Right atrium auricular region (tissue), 2 donors: ENCODE results near the gene RNF31. TPM values are rescaled to one million over a fixed set of nuclear protein-coding genes. Genes with fewer than 3 reads are reported as not detected.

Experiments used
- DNase-seq: peaks from one replicate; pipeline ENCODE4 v3.0.0-alpha.2; 2019; ENCODE audit warnings: low spot score
- H3K27ac ChIP-seq, 2 donors: fragments of 200-600 bp; sonication (generic); 1 replicate in 1 of 2; 2 replicates in 1 of 2; pipeline ENCODE4 v1.5.1; 2016 to 2019
- H3K27me3 ChIP-seq, 2 donors: fragments of 200-600 bp; sonication (generic); one replicate each; pipeline versions ENCODE4 v1.5.1 to v1.6.0; 2017 to 2019
- H3K36me3 ChIP-seq: fragments of 200-600 bp; sonication (generic); one replicate; pipeline ENCODE4 v1.5.1; 2016
- H3K4me1 ChIP-seq, 2 donors: fragments of 200-600 bp; sonication (generic); one replicate each; pipeline versions ENCODE4 v1.5.1 to v1.6.0; 2017 to 2019
- H3K4me3 ChIP-seq, 2 donors: fragments of 200-600 bp; sonication (generic); 1 replicate in 1 of 2; 2 replicates in 1 of 2; pipeline ENCODE4 v1.5.1; 2017 to 2019; ENCODE audit warnings: mild to moderate bottlenecking in 1 of 2, moderate library complexity in 1 of 2
- H3K9me3 ChIP-seq, 2 donors: fragments of 200-600 bp; sonication (generic); one replicate each; pipeline ENCODE4 v1.5.1; 2019
- total RNA-seq, 2 donors: library from RNA; depleted of rRNA; stranded (reverse); fragments of >200 nt; gene quantifications; one replicate each; pipeline ENCODE4 v1.1.0, GENCODE V29; 2016
- TF ChIP-seq, protein P1 (sequence below), 2 donors: fragments of 200-600 bp; sonication (generic); IDR thresholded peaks; one replicate each; pipeline ENCODE4 v1.5.1; 2019; ENCODE audit warnings: antibody characterized with exemption in 2 of 2

Gene RNF31
- total RNA-seq, 2 donors from 2014 or later: 24.1 to 47.5 TPM

GRCh38 chr14:24130717-24131548, 16.4 kb upstream of the RNF31 start:
- peak overlapping the region; percentile 86 to 94 for H3K27ac ChIP-seq

DNA sequence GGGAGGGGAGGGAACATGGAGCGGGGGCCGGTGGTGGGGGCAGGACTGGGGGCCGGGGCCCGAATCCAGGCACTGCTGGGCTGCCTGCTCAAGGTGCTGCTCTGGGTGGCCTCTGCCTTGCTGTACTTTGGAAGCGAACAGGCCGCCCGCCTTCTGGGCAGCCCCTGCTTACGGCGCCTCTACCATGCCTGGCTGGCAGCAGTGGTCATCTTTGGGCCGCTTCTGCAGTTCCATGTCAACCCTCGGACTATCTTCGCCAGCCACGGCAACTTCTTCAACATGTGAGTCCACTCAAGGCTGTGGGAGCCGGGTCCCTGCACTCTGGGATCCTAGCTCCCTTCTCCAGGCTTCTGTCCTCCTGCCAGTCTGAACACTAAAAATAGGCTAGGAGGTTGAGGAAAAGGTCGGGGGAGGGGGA, 15.7 kb upstream of the RNF31 start:
- H3K27ac ChIP-seq: peak overlapping the region; percentile 86 to 94
- peaks cover 0 to 38% of the 10 kb centered on the region in 2 donors for H3K4me1 ChIP-seq
- H3K9me3 ChIP-seq: no peaks in the 10 kb centered on the region
- no peaks in the 10 kb centered on the region for H3K27me3 ChIP-seq
- no peaks in the 10 kb centered on the region for H3K36me3 ChIP-seq
- TF ChIP-seq, protein P1, sequence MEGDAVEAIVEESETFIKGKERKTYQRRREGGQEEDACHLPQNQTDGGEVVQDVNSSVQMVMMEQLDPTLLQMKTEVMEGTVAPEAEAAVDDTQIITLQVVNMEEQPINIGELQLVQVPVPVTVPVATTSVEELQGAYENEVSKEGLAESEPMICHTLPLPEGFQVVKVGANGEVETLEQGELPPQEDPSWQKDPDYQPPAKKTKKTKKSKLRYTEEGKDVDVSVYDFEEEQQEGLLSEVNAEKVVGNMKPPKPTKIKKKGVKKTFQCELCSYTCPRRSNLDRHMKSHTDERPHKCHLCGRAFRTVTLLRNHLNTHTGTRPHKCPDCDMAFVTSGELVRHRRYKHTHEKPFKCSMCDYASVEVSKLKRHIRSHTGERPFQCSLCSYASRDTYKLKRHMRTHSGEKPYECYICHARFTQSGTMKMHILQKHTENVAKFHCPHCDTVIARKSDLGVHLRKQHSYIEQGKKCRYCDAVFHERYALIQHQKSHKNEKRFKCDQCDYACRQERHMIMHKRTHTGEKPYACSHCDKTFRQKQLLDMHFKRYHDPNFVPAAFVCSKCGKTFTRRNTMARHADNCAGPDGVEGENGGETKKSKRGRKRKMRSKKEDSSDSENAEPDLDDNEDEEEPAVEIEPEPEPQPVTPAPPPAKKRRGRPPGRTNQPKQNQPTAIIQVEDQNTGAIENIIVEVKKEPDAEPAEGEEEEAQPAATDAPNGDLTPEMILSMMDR (IDR thresholded peaks at IDR 0.05): no peak
- peak overlapping the region; percentile 39 for H3K4me3 ChIP-seq
- no peak for DNase-seq

More at GRCh38 chr14:24130717-24131548, 16.4 kb upstream of the RNF31 start:
- H3K36me3 ChIP-seq: no peaks in the 10 kb centered on the region
- H3K9me3 ChIP-seq: no peaks in the 10 kb centered on the region
- peak overlapping the region; percentile 39 for H3K4me3 ChIP-seq
- H3K27me3 ChIP-seq: no peaks in the 10 kb centered on the region
- no peak for DNase-seq
- TF ChIP-seq, protein P1 (IDR thresholded peaks at IDR 0.05): no peak
- peaks cover 0 to 35% of the 10 kb centered on the region in 2 donors for H3K4me1 ChIP-seq

- Histone ChIP-seq H3K4me1 (peaks cover 0 to 44% of the 10 kb centered on the region in 2 donors), H3K9me3 (no peaks in the 10 kb centered on the region), H3K27me3 (no peaks in the 10 kb centered on the region), H3K27ac (peak overlapping the region; percentile 86 to 94), H3K4me3 (peak overlapping the region; percentile 39), H3K36me3 (no peaks in the 10 kb centered on the region)
- TF ChIP-seq, protein P1 (IDR thresholded peaks at IDR 0.05): no peak
- no peak for DNase-seq
These were observed 15.1 kb upstream of the RNF31 start for GRCh38 chr14:24132061-24132685.

GRCh38 chr14:24132976-24133375, 14.3 kb upstream of the RNF31 start:
- Histone ChIP-seq H3K4me1 (peaks cover 0 to 48% of the 10 kb centered on the region in 2 donors), H3K36me3 (peaks cover 4% of the 10 kb centered on the region), H3K9me3 (no peaks in the 10 kb centered on the region), H3K27ac (peak overlapping the region; percentile 86 to 94), H3K27me3 (no peaks in the 10 kb centered on the region), H3K4me3 (peak overlapping the region; percentile 39)
- no peak for DNase-seq
- TF ChIP-seq, protein P1 (IDR thresholded peaks at IDR 0.05): no peak

DNA sequence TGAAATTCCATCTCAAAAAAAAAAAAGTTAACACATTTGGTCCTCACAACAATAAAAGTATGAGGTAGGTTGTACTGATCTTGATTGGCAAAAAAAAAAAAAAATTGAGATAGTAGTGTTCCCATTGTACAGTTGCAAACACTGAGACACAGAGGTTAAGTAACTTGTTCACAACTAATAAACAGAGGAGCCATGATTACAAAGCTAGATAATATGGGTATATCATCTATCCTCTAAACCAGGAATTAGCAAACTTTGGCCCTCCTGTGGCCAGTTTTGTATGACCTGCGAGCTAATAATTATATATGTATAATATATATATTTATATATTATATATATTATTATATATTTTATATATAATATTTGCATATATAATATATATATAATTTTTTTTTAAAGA, 13.6 kb upstream of the RNF31 start:
- TF ChIP-seq, protein P1 (IDR thresholded peaks at IDR 0.05): no peak
- DNase-seq: no peak
- no peaks in the 10 kb centered on the region for H3K27me3 ChIP-seq
- H3K27ac ChIP-seq: no peak overlapping the region
- H3K36me3 ChIP-seq: peaks cover 12% of the 10 kb centered on the region
- H3K4me1 ChIP-seq: peaks cover 0 to 56% of the 10 kb centered on the region in 2 donors
- no peaks in the 10 kb centered on the region for H3K9me3 ChIP-seq
- H3K4me3 ChIP-seq: no peak overlapping the region
